Activated CD4-positive, CD25-positive, alpha-beta regulatory T cell treated with anti-CD3 and anti-CD28 coated beads, Interleukin-2, amount 50 U/mL, for 16 hours (primary cell): ENCODE data around the gene KATNAL2.
"Not testable (repeated sequence)": the region's sequence is repeated elsewhere in the genome, so short reads cannot be mapped to it uniquely, and the experiment has no call there.

Source experiments
- DNase-seq: peaks from one replicate; pipeline ENCODE4 v3.0.0-alpha.2; 2020; ENCODE audit warnings: low read depth, low spot score

Gene KATNAL2

GRCh38 chr18:46939337-46939963 lies 22.0 kb downstream of the KATNAL2 start:
- DNase-seq: no peak

- DNase-seq: no peak
Measured at GRCh38 chr18:46939998-46940571, 22.7 kb downstream of the KATNAL2 start.

GRCh38 chr18:46942646-46943045 lies 25.2 kb downstream of the KATNAL2 start:
- no peak for DNase-seq

GRCh38 chr18:46946656-46947282 lies 29.4 kb downstream of the KATNAL2 start:
- DNase-seq: no peak

DNA sequence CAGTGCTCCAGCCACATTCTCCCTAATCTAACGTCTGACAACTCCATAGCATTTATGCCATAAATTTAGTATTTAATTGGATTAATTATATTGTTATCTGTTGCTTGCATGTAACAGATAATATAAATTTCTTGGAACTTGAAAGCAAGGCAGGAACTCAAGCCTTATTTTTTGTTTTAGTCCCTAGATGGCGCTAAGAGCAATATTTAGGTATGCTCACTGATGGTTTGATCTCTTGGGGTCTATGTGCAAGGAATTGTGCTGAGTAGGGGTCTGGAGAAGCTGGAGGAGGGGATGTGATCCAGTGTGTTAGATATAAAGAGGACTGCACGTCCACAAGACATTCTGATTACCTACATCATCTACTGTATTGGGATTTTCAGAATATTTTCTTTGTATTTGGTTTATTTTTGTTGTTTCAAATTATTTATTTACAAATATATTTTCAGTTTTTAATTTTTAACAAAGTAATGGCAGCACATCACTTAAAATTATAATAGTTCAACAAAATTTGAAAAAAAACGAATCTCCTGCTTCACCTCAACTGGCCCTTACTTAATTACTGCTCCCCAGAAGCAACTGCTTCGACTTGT lies 32.8 kb downstream of the KATNAL2 start:
- no peak for DNase-seq

- DNase-seq: no peak
Measured at GRCh38 chr18:46953195-46953594, 35.8 kb downstream of the KATNAL2 start.

GRCh38 chr18:46958209-46958608 lies 40.8 kb downstream of the KATNAL2 start:
- no peak for DNase-seq

DNA sequence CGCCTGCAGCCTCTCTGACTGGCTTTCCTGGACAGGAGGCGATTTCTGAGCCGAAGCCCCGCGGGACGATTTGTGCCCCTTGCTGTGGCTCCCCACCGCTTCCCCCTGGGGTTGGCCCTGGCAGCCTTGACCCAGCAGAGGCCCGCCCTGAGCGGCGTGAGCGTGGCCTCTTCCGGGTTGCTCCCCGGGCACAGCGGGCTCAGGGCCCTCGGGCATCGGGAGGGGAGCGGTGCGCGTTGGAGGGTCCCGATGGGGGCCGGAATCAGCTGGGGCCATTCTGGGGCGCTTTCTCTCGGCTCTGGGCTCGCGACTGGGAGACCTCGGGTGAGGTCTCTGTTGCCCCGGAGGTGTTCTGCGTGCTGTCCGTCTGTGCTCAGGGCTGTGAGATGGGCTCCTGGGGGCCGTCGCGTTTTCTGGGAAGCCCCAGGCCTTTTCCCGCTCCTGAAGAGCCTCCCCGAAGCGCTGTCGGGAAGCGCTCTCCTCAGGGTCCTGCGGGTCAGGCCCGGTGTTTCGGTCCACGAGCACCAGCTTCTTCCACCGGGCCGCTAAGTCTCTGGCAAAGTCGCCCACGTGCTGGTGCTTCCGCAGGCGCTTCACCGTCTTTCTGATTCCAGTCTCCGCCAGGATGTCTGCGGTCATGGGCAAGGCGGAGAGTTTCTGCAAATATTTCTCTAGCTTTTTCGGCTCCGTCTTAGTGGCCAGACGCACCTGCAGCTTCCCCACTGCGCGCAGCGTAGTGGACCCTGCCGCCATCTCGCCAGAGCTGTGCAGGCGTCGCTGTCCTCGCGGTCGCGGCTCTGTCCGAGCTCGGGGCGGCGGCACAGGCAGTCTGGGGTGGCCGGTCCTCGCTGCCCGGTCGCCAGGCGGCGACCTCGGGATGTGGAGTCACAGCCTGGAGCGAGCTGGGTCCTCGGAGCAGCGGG lies 46.5 kb downstream of the KATNAL2 start:
- DNase-seq: not testable (repeated sequence)

GRCh38 chr18:46964579-46965293 lies 47.3 kb downstream of the KATNAL2 start:
- DNase-seq: not testable (repeated sequence)

DNA sequence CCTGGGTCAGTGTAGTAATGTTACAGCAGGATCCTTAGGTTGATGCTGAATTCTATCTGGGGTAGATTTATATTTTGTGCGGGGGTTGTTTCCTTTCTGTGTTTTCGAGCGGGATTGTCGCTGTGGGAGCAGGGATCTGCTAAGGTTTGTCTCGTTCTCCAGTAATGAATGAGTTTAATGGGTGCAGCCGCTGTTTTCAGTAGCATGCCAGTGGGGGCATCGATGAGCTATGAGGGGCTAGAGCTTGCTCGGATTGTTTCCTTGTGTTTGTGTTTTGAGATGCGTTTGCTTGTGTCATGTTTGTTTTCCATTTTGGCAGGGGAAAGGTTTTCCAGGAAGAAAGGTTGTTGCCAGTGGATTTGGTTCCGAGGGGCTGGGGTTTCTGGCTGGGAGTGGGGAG lies 48.9 kb downstream of the KATNAL2 start:
- DNase-seq: not testable (repeated sequence)

DNA sequence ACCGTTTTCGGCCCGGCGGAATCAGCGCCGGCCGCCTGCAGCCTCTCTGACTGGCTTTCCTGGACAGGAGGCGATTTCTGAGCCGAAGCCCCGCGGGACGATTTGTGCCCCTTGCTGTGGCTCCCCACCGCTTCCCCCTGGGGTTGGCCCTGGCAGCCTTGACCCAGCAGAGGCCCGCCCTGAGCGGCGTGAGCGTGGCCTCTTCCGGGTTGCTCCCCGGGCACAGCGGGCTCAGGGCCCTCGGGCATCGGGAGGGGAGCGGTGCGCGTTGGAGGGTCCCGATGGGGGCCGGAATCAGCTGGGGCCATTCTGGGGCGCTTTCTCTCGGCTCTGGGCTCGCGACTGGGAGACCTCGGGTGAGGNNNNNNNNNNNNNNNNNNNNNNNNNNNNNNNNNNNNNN lies 52.1 kb downstream of the KATNAL2 start:
- DNase-seq: not testable (repeated sequence)

GRCh38 chr18:47019870-47020269 lies 102.5 kb downstream of the KATNAL2 start:
- not testable (repeated sequence) for DNase-seq

- not testable (repeated sequence) for DNase-seq
Measured at GRCh38 chr18:47020757-47021156, 103.4 kb downstream of the KATNAL2 start.

DNA sequence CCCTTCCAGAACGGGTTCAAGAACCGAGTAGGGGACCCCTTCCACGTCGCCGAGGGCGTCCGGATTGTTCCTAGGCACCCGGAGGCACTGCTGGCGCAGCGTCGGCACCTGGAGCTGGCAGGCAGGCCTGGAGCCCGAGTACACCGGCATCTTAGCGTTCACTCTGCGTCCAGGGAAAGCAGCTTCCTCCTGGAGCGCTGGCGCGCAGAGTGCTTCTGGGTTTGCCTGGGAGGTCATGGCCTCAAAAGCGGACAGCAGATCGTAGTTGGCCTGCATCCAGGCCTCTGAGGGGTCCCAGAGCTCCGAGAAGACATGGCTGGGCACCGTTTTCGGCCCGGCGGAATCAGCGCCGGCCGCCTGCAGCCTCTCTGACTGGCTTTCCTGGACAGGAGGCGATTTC lies 105.4 kb downstream of the KATNAL2 start:
- not testable (repeated sequence) for DNase-seq

DNA sequence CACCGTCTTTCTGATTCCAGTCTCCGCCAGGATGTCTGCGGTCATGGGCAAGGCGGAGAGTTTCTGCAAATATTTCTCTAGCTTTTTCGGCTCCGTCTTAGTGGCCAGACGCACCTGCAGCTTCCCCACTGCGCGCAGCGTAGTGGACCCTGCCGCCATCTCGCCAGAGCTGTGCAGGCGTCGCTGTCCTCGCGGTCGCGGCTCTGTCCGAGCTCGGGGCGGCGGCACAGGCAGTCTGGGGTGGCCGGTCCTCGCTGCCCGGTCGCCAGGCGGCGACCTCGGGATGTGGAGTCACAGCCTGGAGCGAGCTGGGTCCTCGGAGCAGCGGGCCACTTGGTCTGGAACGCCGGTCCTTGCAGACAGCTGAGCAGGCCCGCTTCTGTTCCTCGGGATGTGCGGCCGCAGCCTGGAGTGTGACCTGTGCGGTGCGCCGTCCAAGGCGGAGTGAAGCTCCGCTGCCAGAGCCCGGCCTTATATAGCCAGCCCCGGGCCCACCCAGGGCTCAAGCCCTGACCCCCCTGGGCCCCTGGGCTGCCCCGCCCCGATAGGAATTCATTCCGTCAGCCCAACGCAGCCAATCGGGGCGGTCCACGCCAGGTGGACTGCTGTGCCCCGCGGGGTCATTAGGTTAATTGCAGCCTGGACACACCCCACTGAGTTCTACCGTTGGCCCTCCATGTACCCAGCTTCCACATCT lies 106.5 kb downstream of the KATNAL2 start:
- not testable (repeated sequence) for DNase-seq

DNA sequence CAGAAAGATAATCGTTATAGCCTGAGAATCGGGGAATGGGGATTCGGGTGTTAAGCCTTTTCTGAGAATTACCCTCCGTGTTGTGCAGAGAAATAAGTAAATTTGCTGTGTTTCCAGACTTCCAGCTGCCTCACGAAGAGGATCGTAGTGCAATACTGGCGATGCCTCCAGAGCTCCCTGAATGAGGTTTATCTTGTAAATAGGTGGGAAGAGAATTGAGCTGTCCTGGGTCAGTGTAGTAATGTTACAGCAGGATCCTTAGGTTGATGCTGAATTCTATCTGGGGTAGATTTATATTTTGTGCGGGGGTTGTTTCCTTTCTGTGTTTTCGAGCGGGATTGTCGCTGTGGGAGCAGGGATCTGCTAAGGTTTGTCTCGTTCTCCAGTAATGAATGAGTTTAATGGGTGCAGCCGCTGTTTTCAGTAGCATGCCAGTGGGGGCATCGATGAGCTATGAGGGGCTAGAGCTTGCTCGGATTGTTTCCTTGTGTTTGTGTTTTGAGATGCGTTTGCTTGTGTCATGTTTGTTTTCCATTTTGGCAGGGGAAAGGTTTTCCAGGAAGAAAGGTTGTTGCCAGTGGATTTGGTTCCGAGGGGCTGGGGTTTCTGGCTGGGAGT lies 108.3 kb downstream of the KATNAL2 start:
- not testable (repeated sequence) for DNase-seq

DNA sequence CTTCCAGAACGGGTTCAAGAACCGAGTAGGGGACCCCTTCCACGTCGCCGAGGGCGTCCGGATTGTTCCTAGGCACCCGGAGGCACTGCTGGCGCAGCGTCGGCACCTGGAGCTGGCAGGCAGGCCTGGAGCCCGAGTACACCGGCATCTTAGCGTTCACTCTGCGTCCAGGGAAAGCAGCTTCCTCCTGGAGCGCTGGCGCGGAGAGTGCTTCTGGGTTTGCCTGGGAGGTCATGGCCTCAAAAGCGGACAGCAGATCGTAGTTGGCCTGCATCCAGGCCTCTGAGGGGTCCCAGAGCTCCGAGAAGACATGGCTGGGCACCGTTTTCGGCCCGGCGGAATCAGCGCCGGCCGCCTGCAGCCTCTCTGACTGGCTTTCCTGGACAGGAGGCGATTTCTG lies 111.3 kb downstream of the KATNAL2 start:
- DNase-seq: not testable (repeated sequence)

DNA sequence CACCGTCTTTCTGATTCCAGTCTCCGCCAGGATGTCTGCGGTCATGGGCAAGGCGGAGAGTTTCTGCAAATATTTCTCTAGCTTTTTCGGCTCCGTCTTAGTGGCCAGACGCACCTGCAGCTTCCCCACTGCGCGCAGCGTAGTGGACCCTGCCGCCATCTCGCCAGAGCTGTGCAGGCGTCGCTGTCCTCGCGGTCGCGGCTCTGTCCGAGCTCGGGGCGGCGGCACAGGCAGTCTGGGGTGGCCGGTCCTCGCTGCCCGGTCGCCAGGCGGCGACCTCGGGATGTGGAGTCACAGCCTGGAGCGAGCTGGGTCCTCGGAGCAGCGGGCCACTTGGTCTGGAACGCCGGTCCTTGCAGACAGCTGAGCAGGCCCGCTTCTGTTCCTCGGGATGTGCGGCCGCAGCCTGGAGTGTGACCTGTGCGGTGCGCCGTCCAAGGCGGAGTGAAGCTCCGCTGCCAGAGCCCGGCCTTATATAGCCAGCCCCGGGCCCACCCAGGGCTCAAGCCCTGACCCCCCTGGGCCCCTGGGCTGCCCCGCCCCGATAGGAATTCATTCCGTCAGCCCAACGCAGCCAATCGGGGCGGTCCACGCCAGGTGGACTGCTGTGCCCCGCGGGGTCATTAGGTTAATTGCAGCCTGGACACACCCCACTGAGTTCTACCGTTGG lies 112.4 kb downstream of the KATNAL2 start:
- DNase-seq: not testable (repeated sequence)

DNA sequence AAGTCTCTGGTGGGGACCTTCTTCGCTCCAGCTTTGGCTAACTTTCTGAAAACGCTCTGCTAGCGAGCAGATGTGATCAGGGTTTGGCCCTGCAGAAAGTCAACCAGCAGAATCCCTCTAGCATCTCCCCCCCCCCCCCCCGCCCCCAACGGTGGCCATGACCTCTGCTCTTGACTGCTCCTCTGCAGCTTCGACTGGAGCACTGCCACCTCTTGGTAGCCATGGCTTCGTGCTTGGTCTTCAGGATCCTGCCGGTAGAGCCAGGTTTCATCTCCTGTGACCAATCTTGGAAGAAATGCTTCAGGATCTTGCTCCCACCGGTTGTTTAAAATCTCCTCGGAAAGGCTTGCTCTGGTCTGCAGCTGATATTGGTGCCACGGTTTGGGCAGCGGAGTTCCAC lies 113.5 kb downstream of the KATNAL2 start:
- DNase-seq: not testable (repeated sequence)
